Measurements from ENCODE around the gene PROSER2. TPM values are rescaled to one million over a fixed set of nuclear protein-coding genes. Genes with fewer than 3 reads are reported as not detected.
A peak's percentile ranks its signal among the peaks of the same experiment; 100 is the strongest.

The PROSER2 gene
- polyA plus RNA-seq, 1 donor (not counting 4 experiments of a cell fraction or from before 2014, with no cell fraction given) = 10.2 TPM

- peaks cover 75% of the 10 kb centered on the region for H3K79me2 ChIP-seq (ENCODE audit: control insufficient read depth, insufficient read depth, low read length)
- H3K27ac ChIP-seq (ENCODE audit: control insufficient read depth, insufficient read depth, low read length) = no peak overlapping the region
- peak overlapping the region; percentile 98 for H3K4me2 ChIP-seq (ENCODE audit: control insufficient read depth, extremely low read depth, insufficient read depth, low read depth, low read length)
- dilution Hi-C loops (cut with MboI; ENCODE audit: extremely low pct_ligation_motif_present, low sequenced_read_pairs) = no loop called here
- H3K4me1 ChIP-seq (ENCODE audit: control insufficient read depth, extremely low read depth, insufficient read depth, low read length) = peaks cover 26% of the 10 kb centered on the region
- peaks cover 0 to 8% of the 10 kb centered on the region in 2 experiments for H3K36me3 ChIP-seq (ENCODE audit: control insufficient read depth in 2 of 2, extremely low read depth in 1 of 2, insufficient read depth in 2 of 2, low read length in 2 of 2)
- H3K9ac ChIP-seq (ENCODE audit: control insufficient read depth, extremely low read depth, insufficient read depth, low read length) = peak overlapping the region; percentile 84
- TF ChIP-seq EZH2 (IDR thresholded peaks at IDR 0.05; ENCODE audit: low read length) (no peak), CTCF (optimal IDR thresholded peaks at IDR 0.05 in 1 of 3, IDR thresholded peaks at IDR 0.05 in 1 of 3, conservative IDR thresholded peaks at IDR 0.05 in 1 of 3; ENCODE audit: extremely low read depth in 1 of 3, insufficient read depth in 2 of 3, low read length in 3 of 3) (no peak)
- H4K20me1 ChIP-seq (ENCODE audit: control insufficient read depth, extremely low read depth, insufficient read depth, low read length) = peaks cover 11% of the 10 kb centered on the region
- H3K27me3 ChIP-seq (ENCODE audit: control insufficient read depth, extremely low read depth, insufficient read depth, low read length) = no peaks in the 10 kb centered on the region
- peak overlapping the region; percentile 88 to 93 (median 92) for H3K4me3 ChIP-seq (ENCODE audit: control insufficient read depth in 2 of 3, extremely low read depth in 1 of 3, insufficient read depth in 2 of 3, low read depth in 1 of 3, low read length in 3 of 3)
- H2AFZ ChIP-seq (ENCODE audit: control insufficient read depth, low read length) = no peak overlapping the region
- FAIRE-seq (no peak), DNase-seq (ENCODE audit: low read depth, low spot score) (no peak)
- H3K9me3 ChIP-seq (ENCODE audit: control insufficient read depth, low read depth, low read length) = no peaks in the 10 kb centered on the region
- H3K9me1 ChIP-seq (ENCODE audit: control insufficient read depth, extremely low read depth, insufficient read depth, low read length) = peaks cover 4% of the 10 kb centered on the region
Measured at GRCh38 chr10:11825796-11826414, 2.7 kb downstream of the PROSER2 start.

- Histone ChIP-seq H3K4me1 (ENCODE audit: control insufficient read depth, extremely low read depth, insufficient read depth, low read length) (peaks cover 32% of the 10 kb centered on the region), H3K79me2 (ENCODE audit: control insufficient read depth, insufficient read depth, low read length) (peaks cover 85% of the 10 kb centered on the region), H3K27me3 (ENCODE audit: control insufficient read depth, extremely low read depth, insufficient read depth, low read length) (no peaks in the 10 kb centered on the region), H3K9ac (ENCODE audit: control insufficient read depth, extremely low read depth, insufficient read depth, low read length) (no peak overlapping the region), H3K36me3 (ENCODE audit: control insufficient read depth in 2 of 2, extremely low read depth in 1 of 2, insufficient read depth in 2 of 2, low read length in 2 of 2) (peaks cover 0 to 8% of the 10 kb centered on the region in 2 experiments), H4K20me1 (ENCODE audit: control insufficient read depth, extremely low read depth, insufficient read depth, low read length) (peaks cover 11% of the 10 kb centered on the region), H2AFZ (ENCODE audit: control insufficient read depth, low read length) (no peak overlapping the region), H3K9me1 (ENCODE audit: control insufficient read depth, extremely low read depth, insufficient read depth, low read length) (peaks cover 4% of the 10 kb centered on the region), H3K27ac (ENCODE audit: control insufficient read depth, insufficient read depth, low read length) (no peak overlapping the region), H3K4me2 (ENCODE audit: control insufficient read depth, extremely low read depth, insufficient read depth, low read depth, low read length) (no peak overlapping the region), H3K9me3 (ENCODE audit: control insufficient read depth, low read depth, low read length) (no peaks in the 10 kb centered on the region), H3K4me3 (ENCODE audit: control insufficient read depth in 2 of 3, extremely low read depth in 1 of 3, insufficient read depth in 2 of 3, low read depth in 1 of 3, low read length in 3 of 3) (no peak overlapping the region)
- no peak for TF ChIP-seq EZH2 (IDR thresholded peaks at IDR 0.05; ENCODE audit: low read length)
- TF ChIP-seq CTCF (optimal IDR thresholded peaks at IDR 0.05 in 1 of 3, IDR thresholded peaks at IDR 0.05 in 1 of 3, conservative IDR thresholded peaks at IDR 0.05 in 1 of 3; ENCODE audit: extremely low read depth in 1 of 3, insufficient read depth in 2 of 3, low read length in 3 of 3) = no peak
- FAIRE-seq (no peak), DNase-seq (ENCODE audit: low read depth, low spot score) (no peak)
- dilution Hi-C loops (cut with MboI; ENCODE audit: extremely low pct_ligation_motif_present, low sequenced_read_pairs) = no loop called here
Measured at GRCh38 chr10:11827006-11827405, 3.9 kb downstream of the PROSER2 start.
